HEK293 (cell line): ENCODE data around the gene DSE.

Source experiments
- CTCF ChIP-seq: fragments of 450-650 bp; formaldehyde crosslinking; IDR thresholded peaks from 2 replicates; pipeline ENCODE4 v1.5.1; 2016; ENCODE audit warnings: missing biosample characterization, missing genetic modification characterization
- OVOL3 ChIP-seq: fragments of 450-650 bp; formaldehyde crosslinking; IDR thresholded peaks from 2 replicates; pipeline ENCODE4 v1.5.1; 2016; ENCODE audit warnings: missing biosample characterization, missing genetic modification characterization
- PATZ1 ChIP-seq: fragments of 450-650 bp; formaldehyde crosslinking; IDR thresholded peaks from 2 replicates; pipeline ENCODE4 v1.5.1; 2016; ENCODE audit warnings: missing biosample characterization, missing genetic modification characterization
- SETDB1 ChIP-seq: IDR thresholded peaks from one replicate; pipeline ENCODE4 v1.6.1; 2017; ENCODE audit warnings: mild to moderate bottlenecking, low read length, moderate library complexity, mixed read lengths; ENCODE audit not compliant: insufficient read length
- ZNF169 ChIP-seq: fragments of 450-650 bp; formaldehyde crosslinking; IDR thresholded peaks from 2 replicates; pipeline ENCODE4 v1.5.1; 2016; ENCODE audit warnings: missing biosample characterization, missing genetic modification characterization

GRCh38 chr6:116392132-116393013, 21.6 kb downstream of the DSE start:
- TF ChIP-seq PATZ1 (no peak), CTCF (tag by site-specific recombination) (no peak), ZNF169 (tag by site-specific recombination) (no peak), OVOL3 (tag by site-specific recombination) (no peak), SETDB1 (no peak)
